HG03575 (cell line): Measurements from ENCODE around the gene VSIG10.
"Not testable (repeated sequence)": the region's sequence is repeated elsewhere in the genome, so short reads cannot be mapped to it uniquely, and the experiment has no call there.

Source experiments
- ATAC-seq: cut with Tn5 transposase; IDR thresholded peaks from one replicate; pipeline ENCODE4 v1.9.1; 2021; ENCODE audit not compliant: unreplicated experiment, insufficient number of reproducible peaks, low FRiP score; ENCODE audit errors: extremely low read depth

VSIG10 gene

GRCh38 chr12:118038137-118038536 lies 65.7 kb downstream of the VSIG10 start:
- no peak for ATAC-seq

GRCh38 chr12:118036672-118037411 lies 67.0 kb downstream of the VSIG10 start:
- ATAC-seq, result no peak

- ATAC-seq, result peak; percentile 85
These were observed 68.4 kb downstream of the VSIG10 start for GRCh38 chr12:118035190-118036041.

- no peak for ATAC-seq
These were observed 69.2 kb downstream of the VSIG10 start for GRCh38 chr12:118034429-118035189.

GRCh38 chr12:118033902-118034301 lies 69.9 kb downstream of the VSIG10 start:
- no peak for ATAC-seq

- no peak for ATAC-seq
These were observed 70.5 kb downstream of the VSIG10 start for GRCh38 chr12:118033323-118033722.

GRCh38 chr12:118032188-118032587 lies 71.6 kb downstream of the VSIG10 start:
- no peak for ATAC-seq

GRCh38 chr12:118029166-118029565 lies 74.6 kb downstream of the VSIG10 start:
- ATAC-seq, result no peak

- ATAC-seq, result no peak
These were observed 78.6 kb downstream of the VSIG10 start for GRCh38 chr12:118025168-118025567.

GRCh38 chr12:118023301-118023860 lies 80.4 kb downstream of the VSIG10 start:
- no peak for ATAC-seq

GRCh38 chr12:118022728-118023109 lies 81.1 kb downstream of the VSIG10 start:
- ATAC-seq, result no peak

GRCh38 chr12:118022097-118022727 lies 81.6 kb downstream of the VSIG10 start:
- ATAC-seq, result not testable (repeated sequence)

- ATAC-seq, result no peak
These were observed 83.8 kb downstream of the VSIG10 start for GRCh38 chr12:118020036-118020435.

GRCh38 chr12:118017926-118018325 lies 85.9 kb downstream of the VSIG10 start:
- no peak for ATAC-seq

GRCh38 chr12:118016424-118017264 lies 87.2 kb downstream of the VSIG10 start, which contains the start of gene RFC5:
Gene RFC5, plus strand, starts transcription at chr12:118016703. Its CDS starts 125 bp downstream, at chr12:118016828.
- ATAC-seq, result no peak

- no peak for ATAC-seq
These were observed 87.9 kb downstream of the VSIG10 start for GRCh38 chr12:118015944-118016343.

- ATAC-seq, result no peak
These were observed 88.5 kb downstream of the VSIG10 start for GRCh38 chr12:118015306-118015705.
